ENCODE data around the gene TSPEAR. TPM values are rescaled to one million over a fixed set of nuclear protein-coding genes. Genes with fewer than 3 reads are reported as not detected.

The TSPEAR gene
- total RNA-seq, 4 donors from 2014 or later, result not detected

DNA sequence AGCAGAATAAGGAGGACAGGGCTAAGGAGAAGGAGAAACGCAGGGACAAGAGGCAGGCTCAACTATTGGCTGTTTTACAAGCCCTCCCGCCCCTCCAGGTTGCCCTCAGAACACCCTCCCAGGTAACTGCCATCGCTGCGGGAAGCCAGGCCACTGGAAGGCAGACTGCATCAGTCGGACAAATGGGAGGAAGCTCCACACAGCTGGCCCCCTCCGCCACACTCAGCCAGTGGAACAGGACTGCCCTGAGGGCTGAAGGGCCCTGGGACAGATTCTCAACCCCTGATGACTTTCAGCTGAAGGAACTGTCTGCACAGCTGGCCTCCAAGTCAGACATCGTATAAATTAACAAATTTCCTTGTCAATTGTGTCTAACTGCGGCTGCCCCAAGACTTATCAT is 234.2 kb downstream of the TSPEAR start:
- intact Hi-C loops (cut with DNase I; ENCODE audit: low total_unique reads) (no loop called here), in situ Hi-C loops (cut with MboI; ENCODE audit: low sequenced_read_pairs in 4 of 4) (no loop called here)
- H3K27me3 ChIP-seq, result peaks cover 0 to 4% (median 0%) of the 10 kb centered on the region in 3 donors
- no peak overlapping the region for H3K27ac ChIP-seq
- no peaks in the 10 kb centered on the region for H3K9me3 ChIP-seq
- no peaks in the 10 kb centered on the region for H3K4me1 ChIP-seq
- DNase-seq, result no peak
- H3K36me3 ChIP-seq, result no peaks in the 10 kb centered on the region
- no peak for ATAC-seq
- H3K4me3 ChIP-seq, result no peak overlapping the region
- TF ChIP-seq POLR2A (IDR thresholded peaks at IDR 0.05), result no peak
- TF ChIP-seq, protein P1, sequence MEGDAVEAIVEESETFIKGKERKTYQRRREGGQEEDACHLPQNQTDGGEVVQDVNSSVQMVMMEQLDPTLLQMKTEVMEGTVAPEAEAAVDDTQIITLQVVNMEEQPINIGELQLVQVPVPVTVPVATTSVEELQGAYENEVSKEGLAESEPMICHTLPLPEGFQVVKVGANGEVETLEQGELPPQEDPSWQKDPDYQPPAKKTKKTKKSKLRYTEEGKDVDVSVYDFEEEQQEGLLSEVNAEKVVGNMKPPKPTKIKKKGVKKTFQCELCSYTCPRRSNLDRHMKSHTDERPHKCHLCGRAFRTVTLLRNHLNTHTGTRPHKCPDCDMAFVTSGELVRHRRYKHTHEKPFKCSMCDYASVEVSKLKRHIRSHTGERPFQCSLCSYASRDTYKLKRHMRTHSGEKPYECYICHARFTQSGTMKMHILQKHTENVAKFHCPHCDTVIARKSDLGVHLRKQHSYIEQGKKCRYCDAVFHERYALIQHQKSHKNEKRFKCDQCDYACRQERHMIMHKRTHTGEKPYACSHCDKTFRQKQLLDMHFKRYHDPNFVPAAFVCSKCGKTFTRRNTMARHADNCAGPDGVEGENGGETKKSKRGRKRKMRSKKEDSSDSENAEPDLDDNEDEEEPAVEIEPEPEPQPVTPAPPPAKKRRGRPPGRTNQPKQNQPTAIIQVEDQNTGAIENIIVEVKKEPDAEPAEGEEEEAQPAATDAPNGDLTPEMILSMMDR (IDR thresholded peaks at IDR 0.05 in 4 of 5, conservative IDR thresholded peaks at IDR 0.05 in 1 of 5), result no peak

DNA sequence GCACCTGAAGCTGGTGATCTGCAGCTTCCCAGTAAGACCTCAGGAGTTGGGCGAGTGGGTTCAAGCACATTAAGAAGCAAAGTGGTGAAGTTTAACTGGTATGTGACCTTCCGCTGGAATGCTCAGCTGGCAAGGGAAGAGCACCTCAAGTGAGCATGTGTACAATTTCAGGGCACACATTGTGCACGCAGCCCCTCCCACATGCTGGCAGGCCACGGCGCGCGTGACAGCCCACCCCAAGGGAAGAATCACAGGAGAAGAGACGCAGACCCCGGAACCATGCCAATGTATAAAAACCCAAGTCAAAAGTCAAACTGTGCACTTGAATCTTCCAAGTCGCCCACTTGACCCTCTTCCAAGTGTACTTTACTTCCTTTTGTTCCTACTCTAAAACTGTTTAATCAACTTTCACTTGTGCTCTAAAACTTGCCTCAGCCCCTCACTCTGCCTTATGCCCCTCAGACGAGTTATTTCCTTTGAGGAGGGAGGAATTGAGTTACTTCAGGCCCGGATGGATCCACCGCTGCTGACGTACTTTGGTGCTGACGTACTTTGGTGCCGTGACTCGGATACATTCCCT is 236.0 kb downstream of the TSPEAR start:
- H3K9me3 ChIP-seq, result no peaks in the 10 kb centered on the region
- intact Hi-C loops (cut with DNase I; ENCODE audit: low total_unique reads), result no loop called here

DNA sequence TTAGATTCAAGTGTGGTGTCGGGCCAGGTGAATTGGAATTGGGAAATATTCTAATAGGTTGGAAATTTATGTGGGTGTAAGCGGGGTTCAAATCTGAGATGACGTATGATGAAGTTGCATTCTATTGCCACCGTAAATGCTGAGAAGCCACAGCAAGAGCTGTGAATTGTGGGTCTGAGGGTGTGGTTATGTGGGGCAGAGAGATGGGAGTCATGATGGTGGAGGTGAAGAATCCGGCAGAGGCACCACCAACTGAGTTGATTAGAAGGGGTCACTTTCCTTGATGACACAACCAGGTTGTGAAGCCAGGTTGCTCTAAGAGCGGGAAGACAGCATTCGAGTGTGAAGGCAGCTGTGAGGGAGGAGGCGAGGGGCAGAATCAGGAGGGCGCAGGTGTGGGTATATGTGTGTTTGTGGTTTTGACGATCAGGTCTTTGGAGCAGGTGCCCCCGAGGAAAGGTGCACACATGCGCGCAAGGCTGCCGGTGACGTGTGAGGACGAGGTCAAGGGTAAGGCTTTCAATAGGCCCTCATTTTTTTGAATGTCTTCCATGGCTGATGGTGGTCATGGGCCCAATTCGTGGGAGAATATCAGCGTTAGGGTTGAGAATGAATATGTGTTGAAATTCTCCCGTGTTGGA is 237.3 kb downstream of the TSPEAR start:
- no peak for ATAC-seq
- Histone ChIP-seq H3K36me3 (no peaks in the 10 kb centered on the region), H3K27ac (no peak overlapping the region), H3K27me3 (no peaks in the 10 kb centered on the region), H3K4me3 (no peak overlapping the region), H3K9me3 (no peaks in the 10 kb centered on the region), H3K4me1 (no peaks in the 10 kb centered on the region)
- no peak for DNase-seq
- in situ Hi-C loops (cut with MboI; ENCODE audit: low sequenced_read_pairs in 4 of 4) (no loop called here), intact Hi-C loops (cut with DNase I; ENCODE audit: low total_unique reads) (no loop called here)
- no peak for TF ChIP-seq POLR2A (IDR thresholded peaks at IDR 0.05)
- TF ChIP-seq, protein P1 (IDR thresholded peaks at IDR 0.05 in 4 of 5, conservative IDR thresholded peaks at IDR 0.05 in 1 of 5), result no peak

More for the DNA sequence above, 236.0 kb downstream of the TSPEAR start:
- no peak overlapping the region for H3K4me3 ChIP-seq
- DNase-seq (no peak), ATAC-seq (no peak)
- H3K27ac ChIP-seq, result no peak overlapping the region
- H3K36me3 ChIP-seq, result no peaks in the 10 kb centered on the region
- H3K4me1 ChIP-seq, result no peaks in the 10 kb centered on the region
- TF ChIP-seq, protein P1 (IDR thresholded peaks at IDR 0.05 in 4 of 5, conservative IDR thresholded peaks at IDR 0.05 in 1 of 5), result no peak
- TF ChIP-seq POLR2A (IDR thresholded peaks at IDR 0.05), result no peak
- in situ Hi-C loops (cut with MboI; ENCODE audit: low sequenced_read_pairs in 4 of 4), result no loop called here
- peaks cover 0 to under 1% (median 0%) of the 10 kb centered on the region in 3 donors for H3K27me3 ChIP-seq

DNA sequence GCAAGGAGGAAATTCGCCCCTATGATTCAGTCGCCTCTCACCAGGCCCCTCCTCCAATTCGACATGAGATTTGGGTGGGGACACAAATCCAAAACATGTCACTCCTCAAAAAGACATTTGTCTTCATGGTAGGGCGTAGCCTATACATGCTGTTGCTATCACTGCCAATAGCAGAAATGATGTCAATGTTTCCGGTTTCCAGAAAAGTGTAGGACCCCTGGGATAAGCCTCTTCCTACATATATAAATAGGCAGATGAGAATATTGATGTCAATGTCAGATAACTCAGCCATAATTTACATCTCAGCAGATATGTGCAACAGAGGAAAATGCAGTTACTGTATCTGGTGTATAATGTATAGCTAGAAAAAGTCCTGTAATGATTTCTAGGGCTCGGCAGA is 239.4 kb downstream of the TSPEAR start:
- no peak for TF ChIP-seq POLR2A (IDR thresholded peaks at IDR 0.05)
- TF ChIP-seq, protein P1 (IDR thresholded peaks at IDR 0.05 in 4 of 5, conservative IDR thresholded peaks at IDR 0.05 in 1 of 5), result no peak
- Histone ChIP-seq H3K27ac (no peak overlapping the region), H3K4me3 (no peak overlapping the region), H3K9me3 (no peaks in the 10 kb centered on the region), H3K36me3 (no peaks in the 10 kb centered on the region), H3K27me3 (peaks cover 0 to 5% (median 0%) of the 10 kb centered on the region in 3 donors), H3K4me1 (no peaks in the 10 kb centered on the region)
- DNase-seq (no peak), ATAC-seq (no peak)
- in situ Hi-C loops (cut with MboI; ENCODE audit: low sequenced_read_pairs in 4 of 4) (no loop called here), intact Hi-C loops (cut with DNase I; ENCODE audit: low total_unique reads) (no loop called here)

Measured in gastrocnemius medialis (tissue), 4 donors.